Measurements from ENCODE around the gene RMC1.

- TF ChIP-seq EZH2 (IDR thresholded peaks at IDR 0.05) (no peak), POLR2AphosphoS5 (IDR thresholded peaks at IDR 0.05; ENCODE audit: borderline replicate concordance, low read depth, low read length) (no peak)
Measured at GRCh38 chr18:23539911-23540525, 36.7 kb downstream of the RMC1 start.

Measured in SK-N-MC (cell line).